ENCODE results near the gene ADGRL1. TPM values are rescaled to one million over a fixed set of nuclear protein-coding genes. Genes with fewer than 3 reads are reported as not detected.
"Not testable (repeated sequence)": the region's sequence is repeated elsewhere in the genome, so short reads cannot be mapped to it uniquely, and the experiment has no call there.

Gene ADGRL1
- total and polyA plus RNA-seq, 10 donors, result 1.8 to 21.1 (median 12.4) TPM

DNA sequence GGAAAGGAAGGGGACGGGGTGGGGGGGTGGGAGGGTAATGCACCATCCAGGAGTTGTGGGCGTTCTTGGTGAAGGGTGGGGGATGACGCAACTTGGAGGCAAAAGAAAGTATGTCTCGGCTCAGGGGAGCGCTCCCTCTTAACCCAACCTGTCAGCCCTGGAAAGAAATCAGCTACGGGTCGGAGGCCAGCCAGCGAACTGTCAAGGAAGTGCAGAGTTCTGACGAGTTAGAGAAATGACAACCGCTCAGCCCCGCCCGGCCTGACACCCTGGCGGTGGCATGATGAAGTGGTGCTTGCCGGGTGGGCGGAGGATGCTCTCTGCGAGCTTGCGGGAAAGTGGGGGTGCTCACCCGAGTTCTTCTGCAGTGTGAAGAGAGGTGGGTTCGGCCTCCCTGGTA is 15.4 kb upstream of the ADGRL1 start:
- intact Hi-C loops (cut with DNase I; ENCODE audit: low total_unique reads), result not testable (repeated sequence)
- 2 to 14% (median 7%) methylated on average over 10 to 19 of the region's 19 CpGs for WGBS, 5 donors
- peak; percentile 89 for DNase-seq

DNA sequence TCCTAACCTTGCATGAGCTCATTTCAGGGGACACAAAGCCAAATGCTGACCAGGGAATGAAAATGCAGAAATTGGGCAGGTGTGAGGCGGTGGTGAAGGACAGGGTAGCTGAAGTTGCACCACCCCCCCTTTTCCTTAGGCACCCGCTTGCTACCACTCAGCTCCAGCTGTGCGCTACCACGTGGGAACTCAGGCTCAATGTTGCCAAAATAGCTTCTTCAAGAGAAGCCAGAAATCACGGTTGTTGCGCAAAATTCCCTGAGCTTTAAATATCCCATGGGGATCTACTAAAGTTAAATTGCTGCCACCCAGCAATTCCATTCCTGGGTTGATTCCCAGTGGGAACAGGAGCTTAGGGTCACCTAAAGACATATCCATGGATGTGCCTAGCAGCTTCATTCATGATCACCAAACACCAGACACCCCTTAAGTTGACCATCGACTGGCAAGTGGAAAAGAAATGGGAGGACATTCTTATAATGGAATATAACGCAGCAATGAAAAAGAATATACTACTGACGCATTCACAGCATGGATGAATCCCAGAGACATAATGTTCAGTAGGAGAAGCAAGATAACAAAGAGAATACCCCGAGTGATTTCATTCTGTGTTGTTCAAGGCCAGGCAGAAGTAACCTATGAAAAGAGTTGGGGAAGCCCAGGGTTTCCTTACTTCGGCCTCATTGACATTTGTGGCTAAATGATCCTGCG is 12.8 kb upstream of the ADGRL1 start:
- Histone ChIP-seq H3K36me3 (no peaks in the 10 kb centered on the region), H3K27me3 (replicated peaks in 1 of 7) (peaks cover 0 to 4% (median 0%) of the 10 kb centered on the region in 7 donors), H3K4me3 (no peak overlapping the region), H3K9me3 (no peaks in the 10 kb centered on the region), H3K27ac (no peak overlapping the region), H3K4me1 (peaks cover 0 to 24% (median 17%) of the 10 kb centered on the region in 6 donors)
- DNase-seq, result no peak
- intact Hi-C loops (cut with DNase I; ENCODE audit: low total_unique reads), result no loop called here
- 80 to 88% (median 84%) methylated on average over 12 of the region's 12 CpGs for WGBS, 5 donors
- TF ChIP-seq POLR2A (IDR thresholded peaks at IDR 0.05) (no peak), POLR2AphosphoS5 (IDR thresholded peaks at IDR 0.05) (no peak)
- TF ChIP-seq, protein P1, sequence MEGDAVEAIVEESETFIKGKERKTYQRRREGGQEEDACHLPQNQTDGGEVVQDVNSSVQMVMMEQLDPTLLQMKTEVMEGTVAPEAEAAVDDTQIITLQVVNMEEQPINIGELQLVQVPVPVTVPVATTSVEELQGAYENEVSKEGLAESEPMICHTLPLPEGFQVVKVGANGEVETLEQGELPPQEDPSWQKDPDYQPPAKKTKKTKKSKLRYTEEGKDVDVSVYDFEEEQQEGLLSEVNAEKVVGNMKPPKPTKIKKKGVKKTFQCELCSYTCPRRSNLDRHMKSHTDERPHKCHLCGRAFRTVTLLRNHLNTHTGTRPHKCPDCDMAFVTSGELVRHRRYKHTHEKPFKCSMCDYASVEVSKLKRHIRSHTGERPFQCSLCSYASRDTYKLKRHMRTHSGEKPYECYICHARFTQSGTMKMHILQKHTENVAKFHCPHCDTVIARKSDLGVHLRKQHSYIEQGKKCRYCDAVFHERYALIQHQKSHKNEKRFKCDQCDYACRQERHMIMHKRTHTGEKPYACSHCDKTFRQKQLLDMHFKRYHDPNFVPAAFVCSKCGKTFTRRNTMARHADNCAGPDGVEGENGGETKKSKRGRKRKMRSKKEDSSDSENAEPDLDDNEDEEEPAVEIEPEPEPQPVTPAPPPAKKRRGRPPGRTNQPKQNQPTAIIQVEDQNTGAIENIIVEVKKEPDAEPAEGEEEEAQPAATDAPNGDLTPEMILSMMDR (IDR thresholded peaks at IDR 0.05 in 8 of 11, conservative IDR thresholded peaks at IDR 0.05 in 3 of 11), result no peak

More for the DNA sequence above, 15.4 kb upstream of the ADGRL1 start:
- not testable (repeated sequence) for H3K36me3 ChIP-seq; H3K27me3 ChIP-seq (replicated peaks in 1 of 7); H3K27ac ChIP-seq; H3K9me3 ChIP-seq
- TF ChIP-seq, protein P1 (IDR thresholded peaks at IDR 0.05 in 8 of 11, conservative IDR thresholded peaks at IDR 0.05 in 3 of 11), result peak in 9 of 11 experiments; percentile 25 to 68 (median 57)
- H3K4me3 ChIP-seq, result peak overlapping the region in 1 of 8 donors; percentile 38
- H3K4me1 ChIP-seq, result peaks cover 0 to 22% (median 15%) of the 10 kb centered on the region in 6 donors

DNA sequence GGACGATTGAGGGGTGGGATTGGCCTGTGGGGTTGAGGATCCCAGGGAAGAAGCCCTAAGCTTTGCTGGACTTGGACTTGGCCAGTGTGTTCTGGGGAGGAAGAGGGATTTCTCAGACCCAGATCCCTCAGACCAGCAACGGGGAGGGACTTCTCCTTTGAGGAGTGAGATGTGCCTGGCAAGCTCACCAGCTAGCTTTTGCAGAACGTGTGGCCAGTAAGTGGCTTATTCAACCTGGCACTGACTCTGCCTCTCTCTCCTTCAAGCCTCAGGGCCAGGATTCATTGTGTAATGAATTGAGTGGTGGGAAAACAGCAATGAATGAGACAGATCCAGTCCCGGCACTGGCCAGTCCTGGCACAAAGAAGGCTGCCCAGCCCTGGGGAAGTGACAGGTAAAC is 11.9 kb upstream of the ADGRL1 start:
- H3K36me3 ChIP-seq; H3K27me3 ChIP-seq (replicated peaks in 1 of 7); H3K4me3 ChIP-seq; intact Hi-C loops (cut with DNase I; ENCODE audit: low total_unique reads); DNase-seq; H3K27ac ChIP-seq; H3K9me3 ChIP-seq: not testable (repeated sequence)
- WGBS, 5 donors, result 22 to 43% (median 38%) methylated on average over 3 to 4 of the region's 4 CpGs
- H3K4me1 ChIP-seq, result peaks cover 0 to 24% (median 17%) of the 10 kb centered on the region in 6 donors

DNA sequence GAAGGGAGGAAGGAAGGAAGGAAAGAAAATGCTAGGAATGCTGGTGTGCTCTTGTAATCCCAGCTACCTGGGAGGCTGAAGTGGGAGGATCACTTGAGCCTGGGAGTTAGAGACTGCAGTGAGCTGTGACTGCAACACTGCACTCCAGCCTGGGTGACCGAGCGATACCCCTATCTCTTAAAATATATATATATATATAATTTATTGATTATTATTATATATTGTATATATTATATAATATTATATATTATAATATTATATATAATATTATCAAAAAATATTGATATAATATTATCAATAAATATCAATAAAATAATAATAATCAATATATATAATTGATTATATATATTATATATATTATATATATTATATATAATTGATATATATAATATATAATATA is 8.6 kb upstream of the ADGRL1 start:
- intact Hi-C loops (cut with DNase I; ENCODE audit: low total_unique reads), result no loop called here
- H3K4me3 ChIP-seq, result no peak overlapping the region
- H3K36me3 ChIP-seq, result no peaks in the 10 kb centered on the region
- peaks cover 0 to 16% (median 3%) of the 10 kb centered on the region in 7 donors for H3K27me3 ChIP-seq (replicated peaks in 1 of 7)
- no peak overlapping the region for H3K27ac ChIP-seq
- 90 to 100% (median 96%) methylated on average over 2 of the region's 2 CpGs for WGBS, 5 donors
- no peak for TF ChIP-seq POLR2A (IDR thresholded peaks at IDR 0.05)
- TF ChIP-seq, protein P1 (IDR thresholded peaks at IDR 0.05 in 8 of 11, conservative IDR thresholded peaks at IDR 0.05 in 3 of 11), result no peak
- no peaks in the 10 kb centered on the region for H3K9me3 ChIP-seq
- DNase-seq, result no peak
- peaks cover 0 to 15% (median 9%) of the 10 kb centered on the region in 6 donors for H3K4me1 ChIP-seq

DNA sequence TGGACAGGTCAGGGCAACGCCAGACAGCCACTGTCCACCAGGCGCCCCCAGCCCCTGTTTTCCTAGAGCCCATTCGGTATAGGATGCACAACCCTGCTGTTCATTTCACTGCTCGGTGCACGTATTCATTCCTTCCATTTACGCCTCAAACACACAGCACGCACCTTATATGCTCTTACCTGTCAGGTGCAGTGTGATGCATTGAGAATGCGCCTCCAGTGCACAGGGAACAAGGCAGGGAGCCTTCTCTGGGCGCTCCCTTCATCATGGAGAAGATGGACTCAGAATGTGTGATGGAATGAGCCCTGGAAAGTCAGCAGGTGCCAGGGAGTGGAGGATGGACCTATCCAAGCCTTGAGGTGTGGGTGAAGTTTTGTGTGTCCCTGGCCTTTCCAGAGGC is 4.2 kb upstream of the ADGRL1 start:
- H3K27ac ChIP-seq; DNase-seq; H3K9me3 ChIP-seq; H3K4me3 ChIP-seq; H3K36me3 ChIP-seq; intact Hi-C loops (cut with DNase I; ENCODE audit: low total_unique reads): not testable (repeated sequence)
- Histone ChIP-seq H3K27me3 (replicated peaks in 1 of 7) (peaks cover 0 to 49% (median 20%) of the 10 kb centered on the region in 7 donors), H3K4me1 (peaks cover 0 to 40% (median 17%) of the 10 kb centered on the region in 6 donors)
- 80 to 85% (median 83%) methylated on average over 9 of the region's 9 CpGs for WGBS, 5 donors

DNA sequence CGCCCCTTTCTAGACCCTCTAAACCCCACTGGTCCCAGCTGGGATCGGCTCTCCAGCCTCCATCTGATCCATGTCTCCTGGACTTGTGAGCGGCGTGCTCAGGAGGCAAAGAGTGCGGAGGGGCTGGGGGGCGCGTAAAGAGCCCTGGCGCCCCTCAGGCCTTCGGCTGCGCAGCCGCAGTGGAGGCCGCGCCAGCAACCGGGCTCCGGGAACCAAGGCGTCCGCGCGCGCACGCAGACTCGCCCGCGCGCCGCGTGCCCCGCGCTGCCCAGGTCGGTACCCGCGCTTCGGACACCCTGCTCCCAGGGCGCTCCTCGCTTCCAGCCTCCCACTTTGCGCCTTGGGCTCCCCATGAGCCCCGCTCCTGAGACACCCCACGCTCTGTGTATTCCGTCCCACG is 3.4 kb upstream of the ADGRL1 start:
- H3K36me3 ChIP-seq; H3K27ac ChIP-seq; H3K9me3 ChIP-seq; DNase-seq; intact Hi-C loops (cut with DNase I; ENCODE audit: low total_unique reads): not testable (repeated sequence)
- H3K4me3 ChIP-seq, result peak overlapping the region in 1 of 8 donors; percentile 41
- H3K27me3 ChIP-seq (replicated peaks in 1 of 7), result peaks cover 0 to 57% (median 21%) of the 10 kb centered on the region in 7 donors
- H3K4me1 ChIP-seq, result peaks cover 0 to 48% (median 23%) of the 10 kb centered on the region in 6 donors
- WGBS, 5 donors, result 1 to 20% (median 3%) methylated on average over 2 to 40 of the region's 40 CpGs; no CpG with 5 or more reads in 1 of the 5 donors

DNA sequence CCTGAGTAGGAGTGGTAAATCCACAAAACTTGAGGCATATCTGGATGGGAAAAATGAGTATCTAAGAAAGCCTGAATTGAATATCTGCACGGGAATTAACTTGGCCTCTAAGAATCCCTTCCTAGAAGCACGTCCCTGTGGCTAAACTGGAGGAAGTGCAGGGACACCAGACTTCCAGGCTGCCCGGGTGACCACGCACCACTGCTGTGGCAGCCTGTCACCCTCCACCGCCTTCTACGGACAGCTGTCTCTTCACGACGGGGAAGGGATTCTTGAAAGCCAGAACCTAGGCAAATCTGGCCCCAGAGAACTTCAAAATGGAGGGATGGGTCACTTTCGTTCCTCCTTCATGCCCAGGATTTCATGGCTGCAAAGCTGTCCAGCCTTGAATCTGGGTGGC is 2.5 kb upstream of the ADGRL1 start:
- H3K4me3 ChIP-seq; H3K27ac ChIP-seq; DNase-seq; intact Hi-C loops (cut with DNase I; ENCODE audit: low total_unique reads); H3K9me3 ChIP-seq; H3K36me3 ChIP-seq: not testable (repeated sequence)
- peaks cover 0 to 54% (median 23%) of the 10 kb centered on the region in 6 donors for H3K4me1 ChIP-seq
- H3K27me3 ChIP-seq (replicated peaks in 1 of 7), result peaks cover 0 to 61% (median 21%) of the 10 kb centered on the region in 7 donors
- 28 to 50% (median 39%) methylated on average over 9 of the region's 9 CpGs for WGBS, 5 donors

DNA sequence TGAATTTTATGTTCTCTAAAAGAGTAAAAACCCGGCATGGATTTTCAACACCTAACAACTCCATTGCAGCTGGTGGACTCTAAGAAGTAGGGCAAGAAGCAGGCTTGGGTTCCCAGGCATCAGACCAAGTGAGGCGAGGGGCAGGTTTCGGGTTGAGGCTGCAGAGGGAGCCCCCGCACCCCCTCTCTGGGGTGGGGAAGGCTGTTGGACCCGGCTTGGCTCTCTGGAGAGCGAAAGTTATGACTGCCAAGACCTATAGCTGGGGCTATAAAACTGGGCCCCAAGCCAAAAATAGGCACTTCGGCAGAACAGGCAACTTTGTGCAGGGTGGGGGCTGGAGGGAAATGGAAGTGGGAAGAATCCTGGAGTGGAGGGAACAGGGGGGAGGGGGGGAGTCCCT is 1.8 kb upstream of the ADGRL1 start:
- not testable (repeated sequence) for DNase-seq
- H3K27ac ChIP-seq, result peak overlapping the region in 3 of 8 donors; percentile 75 to 85 (median 80)
- WGBS, 5 donors, result 39 to 54% (median 41%) methylated on average over 4 to 7 of the region's 7 CpGs

More for the DNA sequence above, 1.8 kb upstream of the ADGRL1 start:
- peaks cover 0 to 65% (median 21%) of the 10 kb centered on the region in 7 donors for H3K27me3 ChIP-seq (replicated peaks in 1 of 7)
- peaks cover 0 to 60% (median 23%) of the 10 kb centered on the region in 6 donors for H3K4me1 ChIP-seq
- H3K36me3 ChIP-seq; intact Hi-C loops (cut with DNase I; ENCODE audit: low total_unique reads); H3K9me3 ChIP-seq: not testable (repeated sequence)
- H3K4me3 ChIP-seq, result peak overlapping the region in 5 of 8 donors; percentile 53 to 80 (median 55)

Data from spleen (tissue), 11 donors.